CD4-positive, alpha-beta T cell treated with Interleukin-4 for 4 hours (primary cell): Measurements from ENCODE around the gene TBC1D17.
A peak's percentile ranks its signal among the peaks of the same experiment; 100 is the strongest.
"Not testable (repeated sequence)": the region's sequence is repeated elsewhere in the genome, so short reads cannot be mapped to it uniquely, and the experiment has no call there.

Experiments
- DNase-seq: peaks from one replicate; pipeline ENCODE4 v3.0.0-alpha.2; 2020

Gene TBC1D17

GRCh38 chr19:49924881-49925210 lies 47.3 kb downstream of the TBC1D17 start:
- DNase-seq, result not testable (repeated sequence)

DNA sequence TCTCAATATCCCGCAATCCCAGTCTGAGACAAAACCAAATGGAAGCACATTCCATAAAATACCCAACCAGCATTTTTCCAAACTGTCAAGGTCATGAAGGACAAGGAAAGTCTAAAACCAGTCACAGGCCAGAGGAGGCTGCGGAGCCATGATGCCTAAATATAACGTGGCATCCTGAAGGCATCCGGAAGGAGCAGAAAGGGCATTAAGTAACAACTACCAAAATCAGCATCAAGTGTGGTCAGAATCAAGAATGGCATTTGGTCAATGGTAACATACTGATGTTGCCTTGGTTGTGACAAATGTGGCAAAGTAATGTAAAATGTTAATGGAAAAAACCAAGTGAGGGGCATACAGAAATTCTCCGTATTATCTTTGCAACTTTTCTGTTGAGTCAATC lies 48.0 kb downstream of the TBC1D17 start:
- no peak for DNase-seq

DNA sequence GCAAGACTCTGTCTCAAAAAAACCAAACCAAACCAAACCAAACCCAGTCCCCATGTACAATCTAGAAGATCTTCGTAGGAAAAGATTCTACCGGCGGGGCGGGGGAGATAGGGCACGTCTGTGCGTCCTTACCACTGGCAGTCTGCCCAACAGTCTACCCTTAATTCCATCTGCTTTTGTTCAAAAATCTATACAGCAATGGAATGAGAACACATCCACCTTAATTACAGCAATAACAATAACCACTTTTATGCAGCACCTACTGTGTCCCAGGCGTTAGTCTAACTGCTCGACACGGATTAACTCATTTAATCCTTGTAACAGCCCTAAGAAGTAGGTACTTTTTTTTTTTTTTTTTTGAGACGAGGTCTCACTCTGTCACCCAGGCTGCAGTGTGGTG lies 49.0 kb downstream of the TBC1D17 start:
- no peak for DNase-seq

- DNase-seq, result no peak
Measured at GRCh38 chr19:49927526-49928264, 50.2 kb downstream of the TBC1D17 start.

DNA sequence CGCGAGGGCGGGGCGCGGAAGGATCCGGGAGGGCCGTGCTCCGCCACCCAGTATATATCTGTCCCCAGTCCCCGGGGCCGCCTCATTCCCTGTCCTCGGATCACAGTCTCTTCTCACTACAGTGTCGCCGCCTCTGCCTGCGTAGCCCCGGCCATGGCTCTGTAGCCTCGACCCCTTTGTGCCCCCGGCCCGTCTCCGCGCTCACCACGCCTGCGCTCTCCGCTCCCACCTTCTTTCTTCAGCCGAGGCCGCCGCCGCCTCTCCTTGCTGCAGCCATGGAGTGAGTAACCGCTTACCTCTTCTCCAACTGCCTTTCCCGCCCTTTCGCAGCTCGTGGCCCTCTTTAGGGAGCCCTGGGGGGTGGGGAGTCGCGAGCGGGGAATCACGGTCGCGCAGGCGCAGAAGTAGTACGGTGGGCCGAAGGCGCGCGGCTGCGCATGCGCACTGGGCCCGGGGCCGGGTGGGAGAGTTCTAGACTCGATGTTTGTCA lies 51.7 kb downstream of the TBC1D17 start, which contains the start of the genes ATF5 and NUP62:
TSS of gene ATF5 (plus strand) at position 85 of the 490 bp plus-strand sequence. CDS start 1,646 bp downstream, outside the sequence.
TSS of gene NUP62 (minus strand) at position 384 of the 490 bp plus-strand sequence. CDS start 19,697 bp downstream, outside the sequence.
- DNase-seq, result peak; percentile 85

GRCh38 chr19:49929611-49930482 lies 52.3 kb downstream of the TBC1D17 start:
- DNase-seq, result peak; percentile 95

GRCh38 chr19:49930483-49931011 lies 53.0 kb downstream of the TBC1D17 start:
- DNase-seq, result no peak

DNA sequence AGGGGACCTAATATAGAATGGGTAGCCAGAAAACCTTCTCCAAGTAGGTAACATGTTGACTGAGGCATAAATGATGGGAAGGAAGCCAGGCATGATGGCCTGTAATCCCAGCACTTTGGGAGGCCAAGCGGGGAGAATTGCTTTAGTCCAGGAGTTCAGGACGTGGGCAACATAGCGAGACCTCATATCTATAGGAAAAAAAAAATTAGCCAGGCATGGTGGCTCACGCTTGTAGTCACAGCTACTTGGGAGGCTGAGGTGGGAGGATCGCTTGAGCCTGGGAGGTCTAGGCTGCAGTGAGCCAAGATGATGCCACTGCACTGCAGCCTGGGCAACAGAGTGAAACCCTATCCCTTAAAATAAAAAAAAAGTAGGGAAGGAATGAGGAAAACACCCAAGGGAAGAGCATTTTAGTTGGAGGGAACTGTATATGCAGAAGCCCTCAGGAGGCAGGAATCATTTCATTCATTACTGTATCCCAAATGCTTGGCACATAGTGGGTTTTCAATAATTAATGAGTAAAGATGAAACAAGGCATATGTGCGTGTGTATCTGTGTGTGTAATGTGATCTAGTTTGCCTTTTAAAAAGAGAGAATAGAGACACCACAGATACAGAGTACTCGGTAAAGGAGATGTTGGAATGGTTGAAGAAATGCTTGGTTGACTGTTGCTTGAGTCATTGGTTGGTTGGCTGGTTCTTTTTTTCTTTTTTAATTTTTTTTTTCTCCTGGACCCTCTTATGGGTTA lies 54.0 kb downstream of the TBC1D17 start:
- DNase-seq, result no peak

- DNase-seq, result no peak
Measured at GRCh38 chr19:49932041-49932451, 54.5 kb downstream of the TBC1D17 start.

DNA sequence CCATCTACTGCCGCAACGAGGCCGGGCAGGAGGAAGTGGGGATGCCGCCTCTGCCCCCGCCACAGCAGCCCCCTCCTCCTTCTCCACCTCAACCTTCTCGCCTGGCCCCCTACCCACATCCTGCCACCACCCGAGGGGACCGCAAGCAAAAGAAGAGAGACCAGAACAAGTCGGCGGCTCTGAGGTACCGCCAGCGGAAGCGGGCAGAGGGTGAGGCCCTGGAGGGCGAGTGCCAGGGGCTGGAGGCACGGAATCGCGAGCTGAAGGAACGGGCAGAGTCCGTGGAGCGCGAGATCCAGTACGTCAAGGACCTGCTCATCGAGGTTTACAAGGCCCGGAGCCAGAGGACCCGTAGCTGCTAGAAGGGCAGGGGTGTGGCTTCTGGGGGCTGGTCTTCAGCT lies 55.2 kb downstream of the TBC1D17 start:
- peak; percentile 25 for DNase-seq

DNA sequence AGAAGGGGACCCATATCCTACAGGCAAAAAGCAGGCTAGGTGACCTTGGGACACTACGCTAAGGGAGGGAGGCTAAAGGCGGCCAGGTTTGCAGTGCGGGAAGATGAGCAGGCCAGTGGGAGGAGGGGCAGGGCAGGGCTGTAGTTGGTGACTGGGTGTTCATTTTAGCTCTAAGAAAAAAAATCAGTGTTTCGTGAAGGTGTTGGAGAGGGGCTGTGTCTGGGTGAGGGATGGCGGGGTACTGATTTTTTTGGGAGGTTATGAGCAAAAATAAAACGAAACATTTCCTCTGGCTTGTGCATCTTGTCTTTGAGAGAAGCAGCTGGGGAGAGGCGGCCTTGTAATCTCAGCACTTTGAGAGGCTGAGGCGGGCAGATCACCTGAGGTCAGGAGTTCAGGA lies 56.1 kb downstream of the TBC1D17 start:
- no peak for DNase-seq

DNA sequence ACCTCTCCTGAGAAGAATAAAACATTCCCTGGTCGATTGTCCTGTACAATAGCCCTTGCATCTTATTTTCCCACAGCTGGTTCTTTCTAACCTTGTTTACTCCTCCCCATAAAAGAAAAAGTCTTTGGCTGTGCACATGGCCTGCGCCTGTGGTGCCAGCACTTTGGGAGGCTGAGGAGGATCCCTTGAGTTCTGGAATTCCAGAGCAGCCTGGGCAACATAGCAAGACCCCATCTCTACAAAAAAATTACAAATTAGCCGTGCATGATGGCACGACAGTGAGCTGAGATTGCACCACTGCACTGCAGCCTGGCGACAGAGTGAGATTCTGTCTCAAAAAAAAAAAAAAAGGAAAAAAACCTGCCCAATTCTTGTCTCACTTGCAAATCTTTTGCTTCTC lies 59.0 kb downstream of the TBC1D17 start:
- DNase-seq, result no peak

DNA sequence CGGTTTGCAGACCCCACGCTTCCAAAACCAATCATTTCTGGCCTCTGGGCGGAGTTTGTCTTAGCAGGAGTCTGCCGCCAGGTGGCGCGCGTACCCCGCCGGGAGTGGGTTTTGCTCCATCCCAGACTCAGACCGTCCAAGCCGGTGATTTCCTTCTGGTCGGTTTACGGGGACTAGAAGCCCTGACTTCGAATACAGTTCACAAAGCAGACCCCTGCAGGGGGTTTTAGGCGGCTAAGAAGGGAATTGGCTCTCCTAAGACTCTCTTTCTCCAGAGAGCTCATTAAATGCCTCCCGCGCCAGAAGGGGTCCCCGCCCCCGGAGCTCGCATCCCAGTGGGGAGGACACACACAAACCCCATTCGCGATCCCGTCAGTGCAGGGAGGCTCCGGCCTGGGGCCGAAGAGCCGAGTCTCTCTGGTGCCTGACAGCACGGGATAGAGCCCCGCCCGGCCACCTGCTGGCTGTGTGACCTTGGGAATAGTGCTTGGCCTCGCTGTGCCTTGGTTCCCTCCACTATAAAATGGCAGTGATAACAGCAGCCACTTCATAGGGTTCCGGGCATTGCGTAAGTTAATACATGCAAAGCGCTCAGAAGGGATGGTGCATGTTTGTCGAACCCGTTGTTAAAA lies 60.4 kb downstream of the TBC1D17 start:
- DNase-seq, result peak; percentile 75
